GM12878 (cell line): ENCODE results near the gene MAP3K5. TPM values are rescaled to one million over a fixed set of nuclear protein-coding genes. Genes with fewer than 3 reads are reported as not detected.

Experiments
- ATAC-seq: fragments of 200-7000 bp; cut with Tn5 transposase; 3 replicates; pipeline ENCODE4 v1.9.1; 2020; ENCODE audit warnings: mild to moderate bottlenecking, moderate library complexity
- BruUV-seq: library from RNA; stranded (reverse); fragments of 400-500 nt; replicated peaks from 2 replicates; lab custom pipeline; 2021; lab: Mats Ljungman, UMichigan
- CTCF ChIA-PET: fragments of 300-600 bp; sonication (Branson Sonifier 250); formaldehyde crosslinking; extraction: SDS; loops from one replicate; lab custom pipeline; 2021; ENCODE audit warnings: inconsistent platforms; lab: Yijun Ruan, JAX
- POLR2A ChIA-PET: fragments of 350-600 bp; formaldehyde crosslinking; extraction: SDS; loops from one replicate; lab custom pipeline; 2021; ENCODE audit warnings: inconsistent platforms; lab: Charles Lee
- RAD21 ChIA-PET: fragments of 300-600 bp; sonication (Branson Sonifier 250); formaldehyde crosslinking; loops from one replicate; lab custom pipeline; 2023; ENCODE audit warnings: antibody characterized with exemption; ENCODE audit not compliant: unreplicated experiment; lab: Charles Lee
- SMC1A ChIA-PET: fragments of 300-600 bp; sonication (Branson Sonifier 250); formaldehyde crosslinking; loops from one replicate; lab custom pipeline; 2023; ENCODE audit not compliant: unreplicated experiment, uncharacterized antibody; lab: Charles Lee
- DNase-seq: peaks from one replicate; pipeline ENCODE4 v3.0.0-alpha.2; 2011; ENCODE audit warnings: low read depth, low spot score
- FAIRE-seq: peaks from 3 replicates; lab custom pipeline; 2011; peaks lifted over from hg19 to GRCh38; lab: Jason Lieb, UNC
- H2AFZ ChIP-seq: 2 replicates; pipeline ENCODE4 v1.6.0; 2011; ENCODE audit warnings: low read depth, low read length, control low read depth; ENCODE audit not compliant: control insufficient read depth
- H3K27ac ChIP-seq: 2 replicates; pipeline ENCODE4 v1.5.1; 2011; ENCODE audit warnings: control low read depth; ENCODE audit not compliant: control insufficient read depth, insufficient read depth
- H3K27me3 ChIP-seq, 2 experiments: replicated peaks in 1 of 2; 2 replicates each; pipeline versions ENCODE4 v1.6.0 to v1.6.1; 2011; ENCODE audit warnings: low read length in 1 of 2; ENCODE audit not compliant: control insufficient read depth in 2 of 2, insufficient read depth in 2 of 2
- H3K36me3 ChIP-seq, 2 experiments: 2 replicates each; pipeline ENCODE4 v1.5.1; 2011; ENCODE audit warnings: low read length in 1 of 2; ENCODE audit not compliant: control insufficient read depth in 2 of 2, insufficient read depth in 2 of 2
- H3K4me1 ChIP-seq: 2 replicates; pipeline ENCODE4 v1.6.1; 2011; ENCODE audit warnings: mild to moderate bottlenecking, low read length, moderate library complexity, mixed read lengths; ENCODE audit not compliant: control insufficient read depth, insufficient read depth
- H3K4me2 ChIP-seq: 2 replicates; pipeline ENCODE4 v1.6.0; 2011; ENCODE audit warnings: control low read depth; ENCODE audit not compliant: control insufficient read depth, insufficient read depth
- H3K4me3 ChIP-seq: fragments of 200-600 bp; sonication (generic); 2 replicates; pipeline ENCODE4 v1.5.1; 2016
- H3K79me2 ChIP-seq: 2 replicates; pipeline ENCODE4 v1.6.0; 2011; ENCODE audit warnings: low read length; ENCODE audit not compliant: control insufficient read depth, insufficient read depth
- H3K9ac ChIP-seq: 2 replicates; pipeline ENCODE4 v1.8.0; 2011; ENCODE audit warnings: low read length, control low read depth, mixed read lengths; ENCODE audit not compliant: control insufficient read depth, insufficient read depth
- H3K9me3 ChIP-seq: replicated peaks from 3 replicates; pipeline ENCODE4 v1.5.1; 2011; ENCODE audit warnings: mild to moderate bottlenecking, low read length; ENCODE audit not compliant: control insufficient read depth, insufficient read depth
- H4K20me1 ChIP-seq: 2 replicates; pipeline ENCODE4 v1.6.0; 2011; ENCODE audit not compliant: control insufficient read depth, insufficient read depth
- IRF5 ChIP-seq: fragments of 450-650 bp; IDR thresholded peaks from 2 replicates; pipeline ENCODE4 v1.6.1; 2017; ENCODE audit warnings: borderline replicate concordance
- KDM1A ChIP-seq: fragments of 200-600 bp; sonication (generic); IDR thresholded peaks from 2 replicates; pipeline ENCODE4 v1.6.1; 2016; ENCODE audit warnings: borderline replicate concordance
- LARP7 ChIP-seq: fragments of 450-650 bp; IDR thresholded peaks from 2 replicates; pipeline ENCODE4 v1.6.1; 2017; ENCODE audit warnings: mild to moderate bottlenecking
- MYC ChIP-seq: IDR thresholded peaks from 2 replicates; pipeline ENCODE4 v1.6.1; 2011; ENCODE audit warnings: mild to moderate bottlenecking, low read length, moderate library complexity, inconsistent platforms; ENCODE audit not compliant: insufficient read depth, insufficient replicate concordance, insufficient read length, severe bottlenecking
- POU2F2 ChIP-seq: IDR thresholded peaks from 3 replicates; pipeline ENCODE4 v1.6.1; 2011; ENCODE audit warnings: low read depth, mild to moderate bottlenecking, low read length, borderline replicate concordance
- PRDM15 ChIP-seq: fragments of 450-650 bp; formaldehyde crosslinking; IDR thresholded peaks from 2 replicates; pipeline ENCODE4 v1.4.0; 2020; ENCODE audit warnings: mild to moderate bottlenecking, moderate library complexity
- SUZ12 ChIP-seq: fragments of 200-600 bp; sonication (generic); IDR thresholded peaks from one replicate; pipeline ENCODE4 v1.6.1; 2018; ENCODE audit warnings: antibody characterized with exemption, mild to moderate bottlenecking; ENCODE audit not compliant: unreplicated experiment
- USF1 ChIP-seq: IDR thresholded peaks from 2 replicates; pipeline ENCODE4 v1.6.1; 2011; ENCODE audit warnings: borderline replicate concordance, low read depth, mild to moderate bottlenecking, moderate library complexity, mixed read lengths, low read length; ENCODE audit not compliant: insufficient read depth; ENCODE audit errors: extremely low read length
- ZNF207 ChIP-seq: fragments of 450-650 bp; IDR thresholded peaks from 2 replicates; pipeline ENCODE4 v1.6.1; 2014; ENCODE audit warnings: antibody characterized with exemption, mild to moderate bottlenecking, borderline replicate concordance
- WGBS: methylation state at CpG from one replicate; pipeline ENCODE4 v1.1.6; 2016; ENCODE audit warnings: low lambda C conversion rate; ENCODE audit not compliant: insufficient replicate concordance, insufficient coverage; ENCODE audit errors: missing lambda C conversion rate; 5-methylcytosine and 5-hydroxymethylcytosine counted together
- in situ Hi-C: fragments of 300-500 bp; cut with MboI; formaldehyde crosslinking; loops from 9 replicates; pipeline ENCODE4 v1.14.3; 2018; ENCODE audit warnings: mixed read lengths
- intact Hi-C: fragments of 100-400 bp; cut with micrococcal nuclease; formaldehyde crosslinking; loops from one replicate; pipeline ENCODE4 v1.14.2; 2022; ENCODE audit not compliant: unreplicated experiment
- polyA plus RNA-seq, 11 experiments: library from polyadenylated mRNA; depleted of rRNA in 4 of 11; unstranded in 6 of 11; stranded (reverse) in 5 of 11; fragments of >200 nt; fragmentation: Nextera tagmentation in 4 of 11; fragmentation: Illumina TruSeq in 1 of 11; extraction: Ambion mirVana in 4 of 11; extraction: Trizol in 1 of 11; gene quantifications; 1 replicate in 1 of 11; 2 replicates in 10 of 11; pipeline versions ENCODE4 v1.2.1 to v1.2.3, GENCODE V29; 2011 to 2016; ENCODE audit warnings: inconsistent platforms in 2 of 11, missing spikeins in 2 of 11, low read depth in 1 of 11
- total RNA-seq, 4 experiments: library from RNA; depleted of rRNA in 3 of 4; stranded (reverse); fragments of >200 nt in 3 of 4; fragmentation: Illumina TruSeq in 1 of 4; extraction: Trizol in 1 of 4; gene quantifications; 2 replicates each; pipeline versions ENCODE4 v1.2.1 to v1.2.3, GENCODE V29; 2013 to 2021

MAP3K5 gene
- total and polyA plus RNA-seq, 10 of the 15 experiments (the other 5 are each of a cell fraction or from before 2014, with no cell fraction given): 5.4 to 34.3 (median 26.4) TPM

- in situ Hi-C loops: no loop called here
- Histone ChIP-seq H3K36me3 (no peaks in the 10 kb centered on the region; a peak in 1 of 4 replicates), H3K4me1 (no peaks in the 10 kb centered on the region), H4K20me1 (no peaks in the 10 kb centered on the region), H3K4me2 (no peak overlapping the region), H3K79me2 (no peaks in the 10 kb centered on the region), H3K9ac (no peak overlapping the region), H2AFZ (no peak overlapping the region), H3K4me3 (no peak overlapping the region), H3K27me3 (no peaks in the 10 kb centered on the region), H3K9me3 (no peaks in the 10 kb centered on the region), H3K27ac (no peak overlapping the region)
- RAD21 ChIA-PET: no interaction called here
- POLR2A ChIA-PET: no interaction called here
- SMC1A ChIA-PET: no interaction called here
- WGBS: 95% methylated on average over 4 of the region's 4 CpGs
- DNase-seq: no peak
- no peak for ATAC-seq
- intact Hi-C loops: loop anchor here (5.0 kb wide), 1 partner anchor 82 kb away; the partner anchor contains the start of gene SLC35D3
- BruUV-seq: no TSS peak
- FAIRE-seq: no peak
- CTCF ChIA-PET: no interaction called here
- TF ChIP-seq IRF5 (no peak), SUZ12 (no peak), ZNF207 (no peak), USF1 (no peak), LARP7 (no peak), KDM1A (no peak), MYC (no peak), PRDM15 (CRISPR knock-in tag) (no peak), POU2F2 (no peak)
- TF ChIP-seq, all 136 proteins: peak for 0
Measured at GRCh38 chr6:136840276-136841001, 48.2 kb upstream of the MAP3K5 start.
